HG03342 (cell line): Measurements from ENCODE around the gene LGSN.
"Not testable (repeated sequence)": the region's sequence is repeated elsewhere in the genome, so short reads cannot be mapped to it uniquely, and the experiment has no call there.

Experiments
- ATAC-seq: cut with Tn5 transposase; IDR thresholded peaks from one replicate; pipeline ENCODE4 v1.9.1; 2021; ENCODE audit warnings: mild to moderate bottlenecking, moderate library complexity; ENCODE audit not compliant: unreplicated experiment

Gene LGSN

DNA sequence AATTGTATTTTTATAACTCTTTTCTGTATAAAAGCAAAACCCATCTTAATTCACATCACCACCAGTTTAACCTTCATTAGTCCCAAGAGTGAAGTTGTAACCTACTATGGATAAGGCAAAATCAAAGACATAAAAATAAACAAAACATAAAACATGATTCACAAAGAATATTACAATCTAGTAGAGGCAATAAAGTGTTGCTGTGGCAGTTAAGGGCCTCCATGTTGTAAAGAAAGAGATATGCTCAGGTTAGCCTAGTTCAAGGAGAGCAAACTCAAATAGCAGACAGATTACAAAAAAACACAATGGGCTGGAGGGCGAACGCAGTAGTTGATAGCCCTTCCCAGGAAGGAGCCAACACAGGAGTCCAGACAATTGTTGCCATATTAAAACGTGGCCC, 13.4 kb downstream of the LGSN start:
- no peak for ATAC-seq

DNA sequence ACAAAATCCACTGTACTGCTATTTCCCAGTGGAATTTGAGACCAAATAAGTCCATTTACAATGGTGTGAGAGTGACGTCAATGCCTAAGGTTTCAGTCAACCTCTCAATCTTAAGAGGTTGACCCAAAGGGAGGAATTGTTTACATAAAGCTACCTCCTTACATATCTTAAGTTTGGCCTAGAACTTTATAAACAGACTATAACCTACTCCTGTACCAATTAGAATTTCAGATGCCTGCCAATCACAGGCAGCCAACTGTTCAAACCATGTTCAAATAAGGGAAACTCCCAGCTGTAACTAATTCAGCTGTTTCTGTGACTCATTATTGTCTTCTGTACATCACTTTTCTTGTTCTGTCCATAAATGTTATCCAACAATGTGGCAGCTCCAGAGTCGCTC, 14.5 kb downstream of the LGSN start:
- ATAC-seq, result no peak

DNA sequence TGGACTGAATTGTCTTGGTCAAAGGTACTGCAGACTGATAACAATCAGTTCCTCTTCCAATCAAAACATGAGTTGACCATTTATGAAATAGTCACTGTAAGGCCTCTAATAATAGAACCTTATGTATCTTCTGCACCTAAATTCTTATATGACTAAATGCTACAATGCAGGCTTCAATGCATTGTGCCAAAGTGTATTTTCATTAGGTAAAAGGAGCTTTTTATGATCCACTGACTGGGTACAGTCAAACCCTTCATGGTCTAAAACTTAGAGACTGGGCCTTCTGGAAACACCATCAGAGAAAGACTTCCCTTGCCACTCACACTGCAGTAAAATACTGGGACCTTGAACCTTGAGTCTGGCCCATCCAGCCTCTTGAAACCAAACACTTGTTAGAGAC, 16.3 kb downstream of the LGSN start:
- ATAC-seq, result no peak

DNA sequence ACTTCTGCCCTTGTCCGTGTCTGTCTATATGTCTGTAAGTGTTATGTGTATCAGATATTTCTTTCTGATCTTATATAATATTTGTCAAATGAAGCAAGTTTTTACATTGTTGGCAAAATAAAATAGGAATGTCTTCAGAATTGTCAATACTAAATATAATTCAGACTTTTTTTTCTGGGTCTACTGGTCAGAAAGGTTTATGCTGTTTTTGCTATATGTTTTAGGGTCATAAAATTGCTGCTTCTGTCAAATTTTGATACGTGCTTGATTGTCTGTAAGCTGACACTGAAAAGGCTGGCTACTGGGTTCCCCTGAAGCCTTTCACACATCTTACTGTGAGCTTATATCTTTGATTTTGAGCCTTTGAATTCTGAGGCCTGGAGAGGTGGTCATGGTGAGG, 20.1 kb downstream of the LGSN start:
- ATAC-seq, result no peak

DNA sequence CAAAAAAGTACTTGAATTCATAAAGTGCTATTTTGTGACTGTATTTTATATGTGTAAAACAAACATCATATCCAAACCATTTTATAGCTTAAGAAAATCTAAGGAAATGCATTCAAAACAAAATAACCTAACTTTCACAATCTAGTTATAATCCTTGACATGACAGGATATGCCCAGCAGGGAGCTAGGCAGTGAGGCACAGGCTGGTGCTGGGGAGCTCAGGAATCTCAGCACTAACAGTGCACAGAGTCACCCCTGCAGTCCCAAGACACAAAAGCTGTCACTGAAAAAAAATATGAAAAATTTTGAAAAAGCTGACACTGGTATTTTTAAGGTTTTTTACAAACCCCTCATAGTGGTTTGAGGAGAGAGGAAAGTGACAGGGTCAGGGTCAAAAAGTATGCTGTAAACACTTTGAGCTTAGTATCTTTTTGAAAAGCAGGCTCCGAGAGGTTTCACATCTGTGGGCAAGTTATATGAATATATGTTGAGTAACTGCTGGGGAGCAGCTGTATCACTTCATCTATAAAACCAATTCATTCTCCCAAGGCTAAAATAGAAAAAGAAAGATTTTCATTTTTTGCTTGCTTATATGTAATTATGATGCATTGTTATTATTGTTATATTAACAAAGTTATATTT, 24.1 kb downstream of the LGSN start:
- no peak for ATAC-seq

DNA sequence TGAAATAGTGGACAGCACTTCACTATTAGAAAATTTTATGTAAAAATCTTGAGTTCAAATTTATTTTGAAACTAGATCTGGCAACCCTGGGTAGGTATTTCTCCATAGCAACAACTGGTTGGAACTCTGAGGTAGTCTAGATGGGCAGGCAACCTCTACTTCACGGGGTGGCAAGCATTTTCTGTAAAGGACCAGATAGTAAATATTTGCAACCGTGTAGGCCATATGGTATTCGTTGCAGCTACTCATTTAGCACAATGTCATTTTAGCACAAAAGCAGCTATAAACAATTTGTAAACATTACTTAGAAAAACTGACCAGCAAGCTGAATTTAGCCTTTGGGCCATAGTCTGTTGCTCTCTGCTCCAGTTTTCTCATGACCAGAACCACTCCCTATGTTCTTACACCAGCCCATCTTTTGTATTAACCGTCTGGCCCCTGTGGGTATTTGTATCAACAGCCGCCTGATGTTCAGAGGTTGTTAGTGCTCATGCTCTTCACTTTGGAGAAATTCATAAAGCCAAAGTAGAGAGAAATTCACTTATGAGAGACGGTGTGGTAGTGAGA, 29.2 kb downstream of the LGSN start:
- no peak for ATAC-seq

DNA sequence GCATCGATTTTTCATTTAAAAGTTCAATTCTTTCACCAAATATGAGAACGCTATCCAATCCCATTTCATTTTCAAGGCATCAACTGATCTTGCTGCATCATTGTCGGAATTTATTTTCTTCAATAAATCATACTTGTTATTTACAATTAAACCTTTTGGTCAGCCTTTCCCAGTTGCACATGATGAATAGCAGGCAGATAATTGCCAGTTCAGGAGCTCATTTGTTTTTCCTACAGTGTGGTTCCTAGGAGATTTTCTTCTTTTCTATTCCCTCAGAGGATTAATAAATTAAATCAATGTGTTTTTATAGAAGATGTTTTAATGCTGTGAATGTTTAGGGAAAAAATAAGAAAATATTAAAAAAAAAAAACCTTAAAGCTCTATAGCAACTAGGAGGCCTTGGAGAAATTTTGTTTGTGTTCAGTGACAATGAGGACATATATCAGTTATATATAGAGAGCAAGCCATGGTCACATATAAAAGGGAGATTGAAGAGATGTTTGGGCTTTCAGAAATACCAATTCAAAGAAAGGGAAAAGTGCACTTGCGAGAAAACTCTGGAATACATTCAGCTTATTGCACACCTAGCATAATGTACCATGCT, 30.4 kb downstream of the LGSN start:
- ATAC-seq, result no peak

DNA sequence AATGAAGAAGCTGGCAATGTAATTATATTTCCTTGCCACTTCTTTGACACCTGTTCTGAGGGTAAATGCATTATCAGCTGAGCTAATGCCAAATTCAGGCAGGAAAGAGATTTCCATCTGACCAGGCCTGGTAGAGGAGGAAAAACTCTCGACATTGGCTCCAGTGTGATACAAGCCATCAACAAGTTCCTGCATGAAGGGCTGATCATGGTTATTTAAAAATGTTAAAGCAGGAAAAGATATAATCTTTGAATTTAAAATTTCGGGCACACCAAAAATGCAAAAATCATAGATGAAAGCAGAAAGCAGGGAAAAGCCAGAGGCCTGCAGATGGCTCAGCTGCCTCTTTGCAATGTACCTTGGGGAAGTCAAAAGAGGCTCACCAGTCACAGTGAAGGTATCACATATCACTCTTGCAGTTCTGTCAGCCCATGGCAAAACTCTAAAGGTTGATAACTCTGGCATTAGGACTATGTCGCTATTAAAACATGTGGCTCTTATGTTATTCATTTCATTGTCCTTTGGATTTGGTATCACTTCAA, 39.1 kb downstream of the LGSN start:
- no peak for ATAC-seq

DNA sequence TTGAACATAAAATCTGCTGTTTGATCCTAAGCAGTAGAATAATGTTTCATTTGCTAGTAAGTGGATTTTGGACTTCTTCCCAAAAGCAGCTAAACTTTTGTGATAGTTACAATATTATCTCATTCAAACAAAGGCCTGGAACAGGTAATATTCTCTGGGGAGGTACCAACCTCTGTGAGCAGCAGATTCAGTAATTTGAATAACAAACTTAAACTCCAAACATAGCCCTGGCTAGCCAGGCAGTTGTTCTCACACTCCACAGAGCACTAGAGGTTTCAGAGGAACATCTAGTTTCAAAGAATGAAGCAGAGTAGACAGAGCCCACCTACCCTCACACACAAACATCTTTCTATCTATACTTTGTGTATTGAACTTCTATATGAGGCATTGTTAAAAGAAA, 40.9 kb downstream of the LGSN start:
- peak; percentile 48 for ATAC-seq

DNA sequence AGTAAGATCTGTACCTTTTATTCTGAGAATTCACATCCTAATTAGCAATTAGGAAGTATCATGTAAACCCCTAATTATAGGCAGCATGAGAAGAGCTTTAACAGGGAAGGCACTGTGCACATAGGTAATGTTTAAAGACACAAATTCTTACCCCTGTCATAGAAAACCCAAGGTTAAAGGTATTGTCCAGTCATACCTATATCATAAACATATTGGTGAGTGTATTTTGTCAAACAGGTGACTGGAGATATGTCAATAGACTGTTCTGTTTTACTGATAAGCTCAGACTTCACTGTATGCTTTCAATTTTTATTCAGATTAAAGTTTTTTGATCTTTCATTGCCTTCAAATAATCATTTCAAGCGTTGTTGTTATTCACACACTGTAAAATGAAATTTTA, 43.8 kb downstream of the LGSN start:
- no peak for ATAC-seq

DNA sequence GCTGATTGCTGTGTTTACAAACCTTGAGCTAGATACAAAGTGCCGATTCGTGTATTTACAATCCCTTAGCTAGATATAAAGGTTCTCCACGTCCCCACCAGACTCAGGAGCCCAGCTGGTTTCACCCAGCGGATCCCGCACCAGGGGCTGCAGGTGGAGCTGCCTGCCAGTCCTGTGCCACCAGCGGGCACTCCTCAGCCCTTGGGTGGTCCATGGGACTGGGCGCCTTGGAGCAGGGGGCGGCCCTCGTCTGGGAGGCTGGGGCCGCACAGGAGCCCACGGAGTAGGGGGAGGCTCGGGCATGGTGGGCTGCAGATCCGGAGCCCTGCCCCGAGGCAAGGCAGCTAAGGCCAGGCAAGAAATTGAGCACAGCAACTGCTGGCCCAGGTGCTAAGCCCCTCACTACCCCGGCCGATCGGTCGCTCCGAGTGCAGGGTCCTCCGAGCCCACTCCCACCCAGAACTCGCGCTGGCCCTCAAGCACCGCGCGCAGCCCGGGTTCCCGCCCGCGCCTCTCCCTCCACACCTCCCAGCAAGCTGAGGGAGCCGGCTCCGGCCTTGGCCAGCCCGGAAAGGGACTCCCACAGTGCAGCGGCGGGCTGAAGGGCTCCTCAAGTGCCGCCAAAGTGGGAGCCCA, 44.9 kb downstream of the LGSN start:
- not testable (repeated sequence) for ATAC-seq

DNA sequence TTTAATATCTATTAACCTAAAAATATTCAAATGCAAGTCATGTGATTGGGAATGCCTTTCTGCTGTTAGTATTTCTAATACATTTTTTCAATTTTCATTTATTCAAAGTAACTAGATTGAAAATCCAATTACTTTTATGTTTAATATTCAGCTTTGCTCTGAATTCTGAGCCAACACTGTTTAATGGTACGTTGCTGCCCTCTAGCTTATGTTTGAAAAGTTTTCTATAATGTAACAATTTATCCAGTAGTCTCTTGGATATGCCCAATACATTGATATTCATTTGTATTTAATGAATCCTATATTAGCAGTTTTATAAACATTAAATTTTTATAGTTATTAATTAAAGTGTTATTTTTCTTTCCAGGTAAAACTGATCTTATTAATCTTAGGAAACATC, 47.4 kb downstream of the LGSN start:
- ATAC-seq, result peak; percentile 47

DNA sequence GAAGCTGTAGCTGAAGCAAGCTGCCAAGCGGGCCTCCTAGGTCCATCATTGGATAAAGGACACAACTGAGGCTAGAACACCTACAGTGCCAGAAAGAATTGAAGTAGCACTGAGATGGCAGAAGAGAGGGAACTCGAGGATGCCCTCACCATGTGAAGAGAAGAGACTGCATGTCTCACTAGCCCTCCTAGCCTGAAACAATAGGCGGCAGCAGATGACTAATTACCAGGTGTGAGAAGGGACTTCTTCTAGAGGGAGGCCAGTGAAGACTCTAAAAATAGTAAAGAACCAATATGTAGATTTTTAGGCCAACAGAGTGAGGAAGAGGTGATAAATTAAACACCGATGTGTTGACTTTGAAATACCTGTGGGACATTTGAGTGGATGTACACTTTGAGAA, 50.3 kb downstream of the LGSN start:
- ATAC-seq, result peak; percentile 60

DNA sequence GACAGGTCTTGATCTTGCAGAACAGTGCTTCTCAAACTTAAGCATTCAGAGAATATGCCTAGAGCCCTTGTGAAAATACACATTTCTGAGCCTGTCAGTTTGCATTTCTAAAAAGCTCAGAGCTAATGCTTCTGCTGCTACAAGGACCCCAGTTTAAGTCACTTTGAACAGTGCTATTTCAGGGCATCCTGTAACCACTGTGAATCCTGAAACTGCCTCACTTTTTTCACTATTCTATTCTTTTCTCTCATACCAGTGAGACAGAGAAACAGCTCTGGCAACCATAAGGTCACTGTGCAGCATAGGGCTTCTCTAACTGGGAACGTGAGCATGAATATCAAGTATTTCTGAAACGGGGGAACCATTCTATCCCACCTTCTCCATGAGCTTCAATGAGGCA, 51.2 kb downstream of the LGSN start:
- ATAC-seq, result no peak

DNA sequence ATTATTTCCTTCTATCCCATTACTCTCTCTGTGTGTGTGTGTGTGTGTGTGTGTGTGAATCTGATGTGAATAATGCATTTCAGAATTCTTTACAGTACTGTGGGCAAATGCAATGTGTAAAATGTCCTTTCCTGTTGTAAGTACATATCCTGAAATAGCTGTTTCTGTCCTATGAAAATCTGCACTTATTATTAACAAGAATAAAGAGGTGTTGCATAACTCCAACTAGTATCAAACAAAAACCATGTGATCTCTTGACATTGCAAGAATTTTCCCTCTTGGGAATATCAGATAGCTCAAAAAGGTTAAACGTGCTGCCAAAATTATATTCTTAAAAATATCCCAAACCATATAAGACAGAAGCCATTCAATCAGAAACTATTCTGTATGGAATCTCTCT, 52.0 kb downstream of the LGSN start:
- no peak for ATAC-seq

DNA sequence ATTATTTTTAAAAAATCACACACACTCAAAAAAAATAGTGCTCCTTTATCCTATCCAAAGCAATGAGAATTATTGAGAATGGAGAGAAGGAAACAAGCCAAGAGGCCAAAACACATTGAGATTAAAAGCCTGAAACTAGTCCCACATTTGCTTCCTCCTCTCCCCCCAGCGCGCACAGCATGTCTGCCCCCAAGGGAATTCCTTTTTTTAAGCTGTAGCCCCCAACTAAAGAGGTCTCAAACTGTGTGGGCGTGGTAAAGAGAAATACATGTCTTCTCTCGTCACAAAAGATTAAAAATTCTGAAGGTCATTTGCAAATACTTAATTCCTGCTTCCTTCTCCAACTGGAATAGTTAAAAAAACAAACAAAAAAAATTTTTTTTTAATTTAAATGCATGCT, 52.7 kb downstream of the LGSN start:
- no peak for ATAC-seq

DNA sequence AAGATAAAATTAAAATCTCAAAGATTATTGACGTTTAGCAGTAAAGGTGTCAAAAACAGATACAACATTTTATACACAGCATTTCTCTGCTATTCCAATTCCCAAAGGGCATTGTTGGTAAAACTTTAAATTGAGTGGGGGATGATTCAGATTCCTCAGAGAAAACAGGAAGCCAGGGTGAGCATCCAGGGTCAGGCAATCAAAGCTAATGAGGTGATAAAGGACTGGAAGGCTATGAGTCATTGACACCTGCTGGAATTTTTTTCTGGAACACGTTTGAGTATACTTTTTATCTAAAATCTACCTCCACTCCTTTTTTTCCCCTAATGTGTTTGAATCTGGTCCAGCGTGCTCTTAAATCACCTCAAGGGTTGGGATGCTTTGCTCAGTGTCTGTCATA, 56.3 kb downstream of the LGSN start:
- ATAC-seq, result no peak

DNA sequence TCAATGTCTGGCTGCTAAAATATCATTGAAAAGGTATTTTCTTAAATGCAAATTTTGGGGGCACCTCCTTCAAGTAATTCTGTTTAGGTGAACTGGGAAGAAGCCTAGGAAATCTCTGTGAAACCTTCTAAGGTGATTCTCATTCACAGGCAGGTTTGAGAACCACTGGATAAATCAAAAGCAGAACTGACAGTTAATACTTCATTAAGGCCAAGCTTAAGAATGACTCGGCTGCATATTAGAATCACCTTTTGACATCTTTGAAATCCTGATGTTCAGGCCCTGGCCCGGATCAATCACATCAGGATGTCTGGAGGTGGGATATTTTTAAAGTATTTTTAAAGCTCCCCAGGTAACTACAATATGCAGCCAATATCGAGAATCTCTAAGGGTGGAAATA, 58.0 kb downstream of the LGSN start:
- no peak for ATAC-seq

DNA sequence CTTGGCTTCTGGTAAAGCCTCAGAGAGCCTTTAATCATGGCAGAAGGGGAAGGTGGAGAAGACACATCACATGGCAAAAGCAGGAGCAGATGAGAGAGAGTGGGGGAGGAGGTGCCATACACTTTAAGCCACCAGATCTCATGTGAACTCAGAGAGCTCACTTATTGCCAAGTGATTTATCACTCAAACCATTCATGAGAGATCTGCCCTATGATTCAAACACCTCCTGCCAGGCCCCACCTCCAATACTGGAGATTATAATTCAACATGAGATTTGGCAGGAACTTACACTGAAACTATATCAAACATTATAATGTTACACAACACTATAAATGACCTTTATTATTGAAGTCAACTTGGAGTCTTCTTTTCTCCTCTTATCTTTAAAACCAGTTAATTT, 60.6 kb downstream of the LGSN start:
- no peak for ATAC-seq

DNA sequence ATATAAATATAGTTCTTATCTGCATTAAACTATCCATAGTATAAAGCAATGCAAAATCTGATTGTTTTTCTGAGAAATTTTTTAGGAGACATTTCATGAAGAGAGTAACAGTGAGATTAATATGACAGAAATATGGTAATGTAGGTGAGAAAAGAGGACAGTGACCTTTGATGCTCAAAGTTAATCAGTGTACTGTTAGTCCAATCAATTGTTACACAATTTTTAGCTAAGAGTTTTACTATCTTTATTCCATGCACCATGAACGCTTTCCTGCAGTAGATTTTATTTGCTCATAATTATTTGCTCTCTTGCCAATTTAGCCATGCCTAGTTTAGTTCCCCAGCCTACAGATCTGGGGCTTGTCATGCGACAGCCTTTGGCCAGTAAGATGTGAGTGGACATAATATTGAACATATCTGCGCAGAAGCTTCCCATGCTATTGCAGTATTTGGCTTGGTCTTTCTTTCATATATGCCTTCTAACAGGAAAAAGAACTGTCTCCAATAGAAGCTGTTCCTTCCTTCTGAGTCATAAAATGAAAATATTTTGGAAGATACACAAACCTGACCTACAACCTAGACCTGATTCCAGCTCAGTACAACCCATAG, 69.8 kb downstream of the LGSN start:
- no peak for ATAC-seq

DNA sequence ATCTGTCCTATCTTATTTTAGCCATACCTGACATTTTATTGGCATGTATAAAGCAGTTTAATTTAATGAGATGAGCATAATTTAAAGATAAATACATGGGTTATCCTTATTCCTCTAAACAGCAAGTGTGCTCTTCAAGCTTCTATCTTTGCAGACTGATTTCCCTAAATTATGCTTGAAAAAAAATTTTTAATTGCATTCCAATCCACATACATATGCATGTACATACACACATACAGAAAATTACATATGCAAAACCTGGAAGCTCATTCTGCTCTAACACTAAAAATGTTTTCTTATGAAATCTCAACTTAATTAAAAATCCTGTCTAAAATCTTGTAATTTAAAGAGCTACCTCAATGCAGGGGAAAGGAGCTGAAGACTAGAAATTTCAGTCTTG, 73.2 kb downstream of the LGSN start:
- ATAC-seq, result no peak

DNA sequence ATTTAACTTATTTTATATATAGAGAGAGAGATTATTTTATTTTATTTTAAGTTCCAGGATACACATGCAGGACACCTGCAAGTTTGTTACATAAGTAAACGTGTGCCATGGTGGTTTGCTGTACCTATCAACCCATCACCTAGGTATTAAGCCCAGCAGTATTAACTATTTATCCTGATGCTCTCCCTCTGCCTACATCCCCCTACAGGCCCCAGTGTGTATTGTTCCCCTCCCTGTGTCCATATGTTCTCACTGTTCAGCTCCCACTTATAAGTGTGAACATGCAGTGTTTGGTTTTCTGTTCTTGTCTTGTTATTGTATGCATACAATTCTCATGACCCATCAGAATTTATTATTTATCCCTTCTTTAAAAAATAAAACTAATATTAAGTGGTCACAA, 73.9 kb downstream of the LGSN start:
- peak; percentile 74 for ATAC-seq
